Endothelial cell of umbilical vein (primary cell): Measurements from ENCODE around the gene CDH23. TPM values are rescaled to one million over a fixed set of nuclear protein-coding genes. Genes with fewer than 3 reads are reported as not detected.

Experiments used
- BruUV-seq: library from RNA; stranded (reverse); fragments of 400-500 nt; replicated peaks from 2 replicates; lab custom pipeline; 2021; lab: Mats Ljungman, UMichigan
- CTCF ChIA-PET: fragments of 300-600, 350-600 bp; sonication (Branson Sonifier 250); formaldehyde crosslinking; loops from one replicate; lab custom pipeline; 2021; ENCODE audit warnings: antibody characterized with exemption, inconsistent platforms; lab: Charles Lee
- POLR2A ChIA-PET: fragments of 300-600, 350-600 bp; sonication (Branson Sonifier 250); formaldehyde crosslinking; loops from one replicate; lab custom pipeline; 2021; ENCODE audit warnings: antibody characterized with exemption, inconsistent platforms; lab: Charles Lee
- DNase-seq: peaks from one replicate; pipeline ENCODE4 v3.0.0-alpha.2; 2011; ENCODE audit warnings: low read depth, low spot score
- FAIRE-seq: peaks from 2 replicates; lab custom pipeline; 2011; peaks lifted over from hg19 to GRCh38; lab: Jason Lieb, UNC
- H2AFZ ChIP-seq: 2 replicates; pipeline ENCODE4 v1.6.0; 2012; ENCODE audit warnings: low read depth, low read length, control low read depth, inconsistent platforms
- H3K27ac ChIP-seq: 2 replicates; pipeline ENCODE4 v1.5.1; 2011; ENCODE audit warnings: low read depth, mild to moderate bottlenecking, control low read depth, low read length, moderate library complexity; ENCODE audit not compliant: insufficient read depth
- H3K27me3 ChIP-seq, 2 experiments: 2 replicates each; pipeline versions ENCODE4 v1.6.0 to v1.6.1; 2011; ENCODE audit warnings: low read length in 2 of 2, mixed read lengths in 1 of 2; ENCODE audit not compliant: control insufficient read depth in 2 of 2, insufficient read depth in 2 of 2
- H3K36me3 ChIP-seq, 2 experiments: 2 replicates in 1 of 2; 3 replicates in 1 of 2; pipeline ENCODE4 v1.5.1; 2011; ENCODE audit warnings: low read length in 2 of 2, mild to moderate bottlenecking in 1 of 2, moderate library complexity in 1 of 2; ENCODE audit not compliant: control insufficient read depth in 2 of 2, insufficient read depth in 2 of 2; ENCODE audit errors: extremely low read depth in 1 of 2
- H3K4me1 ChIP-seq: 3 replicates; pipeline ENCODE4 v1.5.1; 2011; ENCODE audit warnings: mild to moderate bottlenecking, low read length; ENCODE audit not compliant: control insufficient read depth, insufficient read depth; ENCODE audit errors: extremely low read depth
- H3K4me2 ChIP-seq: 2 replicates; pipeline ENCODE4 v1.6.1; 2011; ENCODE audit warnings: low read length, control low read depth, mixed read lengths; ENCODE audit not compliant: insufficient read depth
- H3K4me3 ChIP-seq, 3 experiments: fragments of 200-600 bp in 1 of 3; sonication (generic), shearing (Covaris generic) in 1 of 3; replicated peaks in 1 of 3; 2 replicates each; pipeline ENCODE4 v1.5.1; 2011 to 2016; ENCODE audit warnings: control low read depth in 3 of 3, low read length in 3 of 3, mild to moderate bottlenecking in 2 of 3, inconsistent platforms in 1 of 3, low read depth in 1 of 3, moderate library complexity in 1 of 3; ENCODE audit not compliant: insufficient read depth in 1 of 3
- H3K79me2 ChIP-seq: 2 replicates; pipeline ENCODE4 v1.6.0; 2012; ENCODE audit warnings: low read length, inconsistent platforms; ENCODE audit not compliant: control insufficient read depth, insufficient read depth
- H3K9ac ChIP-seq: replicated peaks from 2 replicates; pipeline ENCODE3; 2011; ENCODE audit warnings: low read length, control low read depth; ENCODE audit not compliant: insufficient read depth; ENCODE audit errors: extremely low read depth
- H3K9me1 ChIP-seq: replicated peaks from 3 replicates; pipeline ENCODE4 v1.6.0; 2011; ENCODE audit warnings: mild to moderate bottlenecking, low read length; ENCODE audit not compliant: control insufficient read depth, insufficient read depth; ENCODE audit errors: extremely low read depth
- H3K9me3 ChIP-seq: replicated peaks from 2 replicates; pipeline ENCODE4 v1.5.1; 2012; ENCODE audit warnings: low read length, inconsistent platforms; ENCODE audit not compliant: control insufficient read depth, insufficient read depth
- H4K20me1 ChIP-seq: replicated peaks from 2 replicates; pipeline ENCODE3; 2011; ENCODE audit warnings: mild to moderate bottlenecking, low read length; ENCODE audit not compliant: control insufficient read depth, insufficient read depth; ENCODE audit errors: extremely low read depth
- EZH2 ChIP-seq: IDR thresholded peaks from 2 replicates; pipeline ENCODE4 v1.6.1; 2012; ENCODE audit warnings: borderline replicate concordance, low read depth, mild to moderate bottlenecking, moderate library complexity, low read length, inconsistent platforms; ENCODE audit not compliant: severe bottlenecking
- FOS ChIP-seq: IDR thresholded peaks from 2 replicates; pipeline ENCODE4 v1.6.1; 2011; ENCODE audit warnings: mild to moderate bottlenecking, low read length, moderate library complexity, borderline replicate concordance; ENCODE audit not compliant: insufficient read depth
- GATA2 ChIP-seq: IDR thresholded peaks from 2 replicates; pipeline ENCODE4 v1.7.0; 2011; ENCODE audit warnings: low read depth, mild to moderate bottlenecking, moderate library complexity, mixed read lengths, low read length; ENCODE audit not compliant: insufficient read length, insufficient read depth
- JUN ChIP-seq: IDR thresholded peaks from 2 replicates; pipeline ENCODE4 v1.6.1; 2011; ENCODE audit warnings: borderline replicate concordance, low read depth; ENCODE audit not compliant: insufficient read length, insufficient read depth
- MYC ChIP-seq: IDR thresholded peaks from one replicate; pipeline ENCODE4 v1.6.1; 2011; ENCODE audit warnings: mild to moderate bottlenecking, low read depth, low read length
- POLR2A ChIP-seq: IDR thresholded peaks from 2 replicates; pipeline ENCODE4 v1.6.1; 2012; ENCODE audit warnings: low read depth, mild to moderate bottlenecking, control low read depth, low read length
- POLR2AphosphoS5 ChIP-seq: IDR thresholded peaks from 2 replicates; pipeline ENCODE4 v1.6.1; 2012; ENCODE audit warnings: low read depth, mild to moderate bottlenecking, control low read depth, low read length, moderate library complexity; ENCODE audit not compliant: insufficient read depth
- dilution Hi-C: fragments of 300-500 bp; cut with MboI; formaldehyde crosslinking; loops from one replicate; pipeline ENCODE4 v1.15.0; 2019; ENCODE audit warnings: low sequenced_read_pairs; ENCODE audit not compliant: extremely low pct_ligation_motif_present
- intact Hi-C: fragments of 100-400 bp; cut with micrococcal nuclease; formaldehyde crosslinking; loops from one replicate; pipeline ENCODE4 v1.10.0; 2022
- polyA plus RNA-seq, 4 experiments: library from polyadenylated mRNA; depleted of rRNA in 3 of 4; stranded (reverse) in 3 of 4; unstranded in 1 of 4; fragments of >200 nt; gene quantifications; 2 replicates each; pipeline versions ENCODE4 v1.2.1 to v1.2.3, GENCODE V29; 2011 to 2012; ENCODE audit warnings: missing spikeins in 1 of 4
- total RNA-seq: library from RNA; stranded (reverse); gene quantifications from 2 replicates; pipeline ENCODE4 v1.2.3, GENCODE V29; 2021
- TF ChIP-seq, protein P1 (sequence below), 2 donors: IDR thresholded peaks; 1 replicate in 1 of 2; 2 replicates in 1 of 2; pipeline ENCODE4 v1.5.1; 2011; ENCODE audit warnings: low read length in 2 of 2, mild to moderate bottlenecking in 2 of 2, moderate library complexity in 2 of 2, control low read depth in 1 of 2, inconsistent platforms in 1 of 2, low read depth in 1 of 2; ENCODE audit not compliant: insufficient read depth in 1 of 2; ENCODE audit errors: extremely low read depth in 1 of 2
- TF ChIP-seq, protein P2 (sequence below): IDR thresholded peaks from 2 replicates; pipeline ENCODE4 v1.6.1; 2011; ENCODE audit not compliant: insufficient read depth, insufficient read length

CDH23 gene
- total and polyA plus RNA-seq, 2 donors (not counting 3 experiments of a cell fraction or from before 2014, with no cell fraction given), result not detected

DNA sequence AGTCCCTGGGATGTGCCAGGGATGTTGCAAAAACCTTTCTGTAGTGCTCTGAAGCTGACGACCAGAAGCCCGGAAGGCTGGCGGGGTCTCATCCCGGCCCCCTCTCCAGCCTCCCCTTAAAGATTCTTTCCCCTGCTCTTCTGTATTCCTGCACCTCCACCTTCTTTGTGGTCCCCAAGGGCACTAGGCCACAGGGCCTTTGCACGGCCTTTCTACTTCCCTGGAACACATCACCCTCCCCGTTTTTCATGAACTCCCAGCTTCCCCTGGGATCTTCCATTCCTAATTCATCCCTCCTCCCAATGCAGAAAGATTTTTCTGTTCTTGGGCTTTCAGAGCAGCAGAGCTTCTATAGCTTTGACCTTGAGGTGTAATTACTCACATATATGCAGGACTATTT, 127.0 kb downstream of the CDH23 start:
- Histone ChIP-seq H3K36me3 (no peaks in the 10 kb centered on the region), H3K4me2 (no peak overlapping the region), H3K9me1 (no peaks in the 10 kb centered on the region), H3K9ac (no peak overlapping the region), H3K27me3 (peaks cover 4 to 16% of the 10 kb centered on the region in 2 experiments), H3K27ac (no peak overlapping the region), H2AFZ (no peak overlapping the region), H3K79me2 (no peaks in the 10 kb centered on the region), H3K4me1 (peaks cover 6% of the 10 kb centered on the region), H3K9me3 (no peaks in the 10 kb centered on the region), H4K20me1 (no peaks in the 10 kb centered on the region), H3K4me3 (no peak overlapping the region)
- DNase-seq (no peak), FAIRE-seq (no peak)
- ChIA-PET CTCF (interaction anchor here (0.8 kb wide), 1 partner anchor 8 kb away, joined by 3 read pairs; no protein-coding TSS in a partner anchor), POLR2A (no interaction called here)
- TF ChIP-seq, protein P1, sequence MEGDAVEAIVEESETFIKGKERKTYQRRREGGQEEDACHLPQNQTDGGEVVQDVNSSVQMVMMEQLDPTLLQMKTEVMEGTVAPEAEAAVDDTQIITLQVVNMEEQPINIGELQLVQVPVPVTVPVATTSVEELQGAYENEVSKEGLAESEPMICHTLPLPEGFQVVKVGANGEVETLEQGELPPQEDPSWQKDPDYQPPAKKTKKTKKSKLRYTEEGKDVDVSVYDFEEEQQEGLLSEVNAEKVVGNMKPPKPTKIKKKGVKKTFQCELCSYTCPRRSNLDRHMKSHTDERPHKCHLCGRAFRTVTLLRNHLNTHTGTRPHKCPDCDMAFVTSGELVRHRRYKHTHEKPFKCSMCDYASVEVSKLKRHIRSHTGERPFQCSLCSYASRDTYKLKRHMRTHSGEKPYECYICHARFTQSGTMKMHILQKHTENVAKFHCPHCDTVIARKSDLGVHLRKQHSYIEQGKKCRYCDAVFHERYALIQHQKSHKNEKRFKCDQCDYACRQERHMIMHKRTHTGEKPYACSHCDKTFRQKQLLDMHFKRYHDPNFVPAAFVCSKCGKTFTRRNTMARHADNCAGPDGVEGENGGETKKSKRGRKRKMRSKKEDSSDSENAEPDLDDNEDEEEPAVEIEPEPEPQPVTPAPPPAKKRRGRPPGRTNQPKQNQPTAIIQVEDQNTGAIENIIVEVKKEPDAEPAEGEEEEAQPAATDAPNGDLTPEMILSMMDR (IDR thresholded peaks at IDR 0.05; ENCODE audit: extremely low read depth in 1 of 2, insufficient read depth in 1 of 2, low read depth in 1 of 2, low read length in 2 of 2), result no peak
- TF ChIP-seq FOS (no peak), MYC (no peak), EZH2 (no peak), POLR2AphosphoS5 (no peak), GATA2 (no peak), POLR2A (no peak), JUN (no peak)
- TF ChIP-seq, protein P2, sequence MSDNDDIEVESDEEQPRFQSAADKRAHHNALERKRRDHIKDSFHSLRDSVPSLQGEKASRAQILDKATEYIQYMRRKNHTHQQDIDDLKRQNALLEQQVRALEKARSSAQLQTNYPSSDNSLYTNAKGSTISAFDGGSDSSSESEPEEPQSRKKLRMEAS, result no peak
- no TSS peak for BruUV-seq
- intact Hi-C loops (no loop called here), dilution Hi-C loops (no loop called here)
